Duodenal mucosa (tissue), 2 donors: ENCODE results near the gene AP1G2.

Experiments used
- H3K27ac ChIP-seq: one replicate; pipeline ENCODE4 v1.7.0; 2013; ENCODE audit warnings: low read depth, low read length
- H3K27me3 ChIP-seq, 2 donors: one replicate each; pipeline ENCODE4 v1.7.0; 2013; ENCODE audit warnings: low read length in 2 of 2, control low read depth in 1 of 2; ENCODE audit not compliant: insufficient read depth in 2 of 2, control insufficient read depth in 1 of 2
- H3K36me3 ChIP-seq, 2 donors: one replicate each; pipeline ENCODE4 v1.7.0; 2013; ENCODE audit warnings: low read length in 2 of 2, control low read depth in 1 of 2; ENCODE audit not compliant: insufficient read depth in 2 of 2, control insufficient read depth in 1 of 2
- H3K4me1 ChIP-seq, 2 donors: one replicate each; pipeline ENCODE4 v1.7.0; 2013; ENCODE audit warnings: low read length in 2 of 2, control low read depth in 1 of 2; ENCODE audit not compliant: insufficient read depth in 2 of 2, control insufficient read depth in 1 of 2
- H3K4me3 ChIP-seq, 2 donors: one replicate each; pipeline ENCODE4 v1.7.0; 2013; ENCODE audit warnings: low read length in 2 of 2, low read depth in 1 of 2
- H3K9ac ChIP-seq, 2 donors: one replicate each; pipeline ENCODE4 v1.7.0; 2013; ENCODE audit warnings: low read length in 2 of 2, low read depth in 1 of 2
- H3K9me3 ChIP-seq, 2 donors: one replicate each; pipeline ENCODE4 v1.7.0; 2013; ENCODE audit warnings: low read length in 2 of 2, control low read depth in 1 of 2; ENCODE audit not compliant: control insufficient read depth in 1 of 2

The AP1G2 gene, protein sequence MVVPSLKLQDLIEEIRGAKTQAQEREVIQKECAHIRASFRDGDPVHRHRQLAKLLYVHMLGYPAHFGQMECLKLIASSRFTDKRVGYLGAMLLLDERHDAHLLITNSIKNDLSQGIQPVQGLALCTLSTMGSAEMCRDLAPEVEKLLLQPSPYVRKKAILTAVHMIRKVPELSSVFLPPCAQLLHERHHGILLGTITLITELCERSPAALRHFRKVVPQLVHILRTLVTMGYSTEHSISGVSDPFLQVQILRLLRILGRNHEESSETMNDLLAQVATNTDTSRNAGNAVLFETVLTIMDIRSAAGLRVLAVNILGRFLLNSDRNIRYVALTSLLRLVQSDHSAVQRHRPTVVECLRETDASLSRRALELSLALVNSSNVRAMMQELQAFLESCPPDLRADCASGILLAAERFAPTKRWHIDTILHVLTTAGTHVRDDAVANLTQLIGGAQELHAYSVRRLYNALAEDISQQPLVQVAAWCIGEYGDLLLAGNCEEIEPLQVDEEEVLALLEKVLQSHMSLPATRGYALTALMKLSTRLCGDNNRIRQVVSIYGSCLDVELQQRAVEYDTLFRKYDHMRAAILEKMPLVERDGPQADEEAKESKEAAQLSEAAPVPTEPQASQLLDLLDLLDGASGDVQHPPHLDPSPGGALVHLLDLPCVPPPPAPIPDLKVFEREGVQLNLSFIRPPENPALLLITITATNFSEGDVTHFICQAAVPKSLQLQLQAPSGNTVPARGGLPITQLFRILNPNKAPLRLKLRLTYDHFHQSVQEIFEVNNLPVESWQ

DNA sequence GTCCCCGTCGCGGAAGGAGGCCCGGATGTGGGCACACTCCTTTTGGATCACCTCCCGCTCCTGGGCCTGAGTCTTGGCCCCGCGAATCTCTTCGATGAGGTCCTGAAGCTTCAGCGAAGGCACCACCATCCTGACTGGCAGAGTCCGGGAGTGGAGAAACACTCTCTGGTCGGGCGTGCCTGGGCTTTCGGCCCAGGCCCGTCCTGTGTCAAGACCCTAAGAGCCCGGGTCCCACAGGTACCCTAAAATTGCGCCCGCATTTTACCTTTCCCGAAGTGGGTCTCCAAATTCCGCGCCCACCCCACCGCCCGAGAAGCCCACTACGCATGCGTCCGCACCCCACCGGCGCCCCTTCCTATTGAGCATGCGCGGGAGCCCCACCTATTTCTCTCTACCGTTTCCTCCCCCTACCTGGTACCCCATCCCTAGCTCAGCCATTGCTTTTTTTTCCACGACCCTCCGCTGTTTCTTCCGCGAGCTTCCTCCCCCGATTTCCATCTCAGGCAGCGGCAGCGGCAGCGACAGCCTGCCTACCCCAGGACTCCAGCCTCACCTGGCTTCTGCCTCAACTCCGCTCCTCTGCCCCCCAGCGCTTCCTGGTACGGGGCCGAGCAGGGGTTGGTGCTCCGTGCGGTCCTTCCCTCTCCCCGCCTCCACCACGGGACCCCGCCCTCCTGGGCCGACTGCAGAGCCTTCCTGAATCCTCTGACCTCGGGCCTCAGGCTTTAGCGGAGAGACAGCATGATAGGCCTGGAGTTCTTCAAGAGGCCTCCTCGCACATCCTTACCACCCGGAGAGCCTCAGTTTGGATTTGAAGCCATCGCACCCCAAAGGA, at the start of gene AP1G2:
Gene AP1G2, minus strand, starts transcription at position 606 of the 835 bp plus-strand sequence. Its CDS starts 477 bp downstream, at position 129.
- peak within 1 kb of the TSS; percentile 60 for H3K27ac ChIP-seq
- H3K4me3 ChIP-seq: peak within 1 kb of the TSS; percentile 81 to 90
- H3K27me3 ChIP-seq: peaks cover 0 to 4% of the 10 kb centered on the region in 2 donors
- peaks cover 5 to 32% of the 10 kb centered on the region in 2 donors for H3K36me3 ChIP-seq
- no peaks in the 10 kb centered on the region for H3K9me3 ChIP-seq
- H3K9ac ChIP-seq: peak within 1 kb of the TSS; percentile 80 to 81
- H3K4me1 ChIP-seq: peaks cover 17 to 18% of the 10 kb centered on the region in 2 donors

DNA sequence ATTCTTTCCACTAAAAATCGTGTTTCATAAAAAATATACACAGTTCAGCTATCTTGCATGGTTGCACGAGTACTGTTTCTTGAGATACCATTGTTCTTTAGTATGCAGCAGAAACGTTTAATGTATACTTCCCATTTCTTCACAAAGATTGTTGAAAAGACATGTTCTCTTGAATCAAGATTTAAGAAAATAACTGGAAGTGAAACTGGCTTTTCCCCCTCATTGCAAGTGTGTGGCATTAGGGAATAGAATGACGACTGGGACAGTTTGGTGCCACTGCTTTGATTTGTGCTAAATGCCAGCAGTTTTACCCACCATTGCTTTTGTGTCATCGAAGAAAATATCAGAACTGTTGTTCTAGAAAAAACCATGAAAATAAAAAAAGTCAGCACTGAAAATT, 48.3 kb upstream of the AP1G2 start:
- no peak overlapping the region for H3K4me3 ChIP-seq
- no peak overlapping the region for H3K27ac ChIP-seq
- no peaks in the 10 kb centered on the region for H3K36me3 ChIP-seq
- H3K9ac ChIP-seq: no peak overlapping the region
- H3K4me1 ChIP-seq: peaks cover 27 to 35% of the 10 kb centered on the region in 2 donors
- no peaks in the 10 kb centered on the region for H3K9me3 ChIP-seq
- H3K27me3 ChIP-seq: no peaks in the 10 kb centered on the region

DNA sequence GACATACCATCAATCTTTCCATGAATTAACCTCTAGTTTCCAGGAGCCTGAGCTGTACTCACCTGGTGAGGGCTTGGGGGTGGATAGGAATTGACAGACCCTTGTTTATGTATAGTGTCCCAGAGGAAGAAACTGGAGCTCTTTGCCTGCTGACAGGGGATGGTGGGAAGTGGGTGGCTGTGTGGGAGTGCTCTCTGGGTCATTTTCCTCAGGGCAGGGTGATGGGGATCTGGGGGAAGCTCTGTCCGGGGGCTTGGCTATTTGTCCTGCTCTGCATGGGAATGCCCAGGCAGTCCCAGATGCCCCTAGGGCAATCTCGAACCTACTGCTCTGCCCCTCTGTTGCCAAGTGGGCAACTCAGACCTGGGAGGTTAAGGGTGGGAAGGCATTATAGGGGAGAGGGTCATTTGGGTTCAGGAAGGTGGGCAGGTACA, 46.8 kb upstream of the AP1G2 start:
- no peaks in the 10 kb centered on the region for H3K36me3 ChIP-seq
- H3K4me3 ChIP-seq: no peak overlapping the region
- H3K4me1 ChIP-seq: peaks cover 42 to 48% of the 10 kb centered on the region in 2 donors
- no peaks in the 10 kb centered on the region for H3K9me3 ChIP-seq
- peak overlapping the region; percentile 50 for H3K27ac ChIP-seq
- H3K27me3 ChIP-seq: no peaks in the 10 kb centered on the region
- H3K9ac ChIP-seq: peak overlapping the region; percentile 12 to 30

DNA sequence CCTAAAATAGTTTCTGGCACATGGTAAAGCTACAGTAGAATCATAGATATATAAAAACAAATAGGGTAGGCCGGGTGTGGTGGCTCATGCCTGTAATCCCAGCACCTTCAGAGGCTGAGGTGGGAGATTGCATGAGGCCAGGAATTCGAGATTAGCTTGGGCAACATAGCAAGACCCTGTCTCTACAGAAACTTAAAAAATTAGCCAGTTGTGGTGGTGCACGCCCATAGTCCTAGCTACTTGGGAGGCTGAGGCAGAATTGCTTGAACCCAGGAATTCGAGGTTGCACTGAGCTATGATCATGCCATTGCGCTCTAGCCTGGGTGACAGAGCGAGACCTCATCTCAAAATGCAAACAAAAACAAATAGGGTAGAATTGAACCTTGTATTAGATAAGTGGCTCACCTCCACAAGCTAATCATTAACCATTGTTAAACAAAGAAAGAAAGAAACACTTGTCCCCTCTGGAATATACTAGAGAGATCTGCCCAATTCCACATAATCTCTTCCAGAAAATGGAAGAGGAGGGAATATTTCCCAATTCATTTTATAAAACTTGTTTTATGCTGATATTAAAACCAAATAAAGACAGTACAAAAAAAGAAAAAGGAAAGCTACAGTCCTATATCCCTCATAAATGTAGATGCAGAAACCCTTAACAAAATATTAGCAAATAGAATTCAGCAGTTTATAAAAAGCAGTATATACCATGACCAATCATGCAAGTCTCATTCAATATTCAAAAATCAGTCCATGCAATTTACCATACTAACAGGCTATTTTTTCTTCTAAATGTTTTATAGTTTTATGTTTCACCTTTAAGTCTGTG, 45.9 kb upstream of the AP1G2 start:
- Histone ChIP-seq H3K9ac (peak overlapping the region; percentile 12 to 30), H3K27ac (peak overlapping the region; percentile 50), H3K27me3 (no peaks in the 10 kb centered on the region), H3K9me3 (no peaks in the 10 kb centered on the region), H3K4me1 (peaks cover 42 to 56% of the 10 kb centered on the region in 2 donors), H3K36me3 (no peaks in the 10 kb centered on the region), H3K4me3 (peak overlapping the region in 1 of 2 donors; percentile 11)

DNA sequence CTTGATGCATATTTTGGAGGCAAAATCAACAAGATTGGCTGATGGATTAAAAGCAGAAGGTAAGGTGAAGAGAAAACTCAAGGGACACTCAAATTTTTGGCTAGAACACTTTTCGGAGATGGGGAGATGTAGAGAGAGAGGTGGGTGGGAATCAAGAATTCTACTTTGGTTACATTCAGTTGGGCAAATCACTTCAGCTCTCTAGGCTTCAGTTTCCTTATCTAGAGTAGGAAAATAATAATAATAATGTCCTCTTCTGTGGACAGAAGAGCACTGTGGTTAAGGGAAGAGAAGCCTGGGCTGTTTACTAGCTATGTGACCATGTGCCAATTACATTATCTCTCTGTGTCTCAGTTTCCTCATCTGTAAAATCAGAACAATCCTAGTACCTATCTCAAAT, 45.2 kb upstream of the AP1G2 start:
- no peak overlapping the region for H3K4me3 ChIP-seq
- no peaks in the 10 kb centered on the region for H3K27me3 ChIP-seq
- H3K9ac ChIP-seq: peak overlapping the region in 1 of 2 donors; percentile 6
- peaks cover 42 to 56% of the 10 kb centered on the region in 2 donors for H3K4me1 ChIP-seq
- H3K27ac ChIP-seq: no peak overlapping the region
- no peaks in the 10 kb centered on the region for H3K9me3 ChIP-seq
- H3K36me3 ChIP-seq: no peaks in the 10 kb centered on the region

DNA sequence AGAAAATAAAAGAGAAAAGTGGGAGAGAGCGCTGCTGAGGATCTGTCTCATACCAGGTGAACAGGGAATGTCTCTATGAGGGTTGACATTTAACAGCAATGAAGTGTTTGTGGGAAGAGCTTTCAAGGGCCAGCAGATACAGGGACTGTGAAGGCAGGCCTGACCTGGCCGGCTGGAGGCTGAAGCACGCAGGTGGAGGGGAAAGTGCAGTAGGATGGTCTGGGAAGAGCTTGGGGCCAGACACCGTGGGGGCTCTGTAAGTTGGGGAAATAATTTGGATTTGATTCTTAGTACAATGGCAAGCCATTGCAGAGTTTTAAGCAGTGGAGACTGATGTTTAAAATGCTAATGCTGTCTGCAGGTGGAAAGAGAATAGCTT, 44.8 kb upstream of the AP1G2 start:
- Histone ChIP-seq H3K27ac (no peak overlapping the region), H3K9ac (peak overlapping the region in 1 of 2 donors; percentile 6), H3K27me3 (no peaks in the 10 kb centered on the region), H3K36me3 (no peaks in the 10 kb centered on the region), H3K4me3 (no peak overlapping the region), H3K9me3 (no peaks in the 10 kb centered on the region), H3K4me1 (peaks cover 42 to 56% of the 10 kb centered on the region in 2 donors)

DNA sequence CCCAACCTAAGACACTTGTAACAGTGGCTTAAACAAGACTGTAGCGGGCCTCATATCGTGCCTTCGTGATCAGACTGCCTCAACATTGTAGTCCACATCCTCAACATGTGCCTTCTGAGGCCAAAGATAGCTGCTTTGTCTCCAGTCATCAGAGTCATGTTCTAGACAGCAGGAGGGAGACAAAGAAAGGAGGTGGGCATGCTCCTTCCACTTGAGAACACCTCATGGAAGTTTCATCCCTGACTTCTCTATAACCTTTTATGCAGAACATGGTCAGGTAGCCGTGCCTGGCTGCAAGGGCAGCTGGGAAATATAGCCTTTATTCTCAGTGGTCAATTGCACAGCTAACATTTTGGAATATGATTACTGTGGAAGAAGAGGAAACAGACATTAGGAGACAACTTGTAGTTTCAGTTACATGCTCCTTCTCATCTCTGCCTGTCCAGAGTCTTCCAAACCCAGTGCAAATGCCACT, 43.3 kb upstream of the AP1G2 start:
- H3K4me1 ChIP-seq: peaks cover 42 to 56% of the 10 kb centered on the region in 2 donors
- no peaks in the 10 kb centered on the region for H3K36me3 ChIP-seq
- no peak overlapping the region for H3K4me3 ChIP-seq
- H3K27me3 ChIP-seq: no peaks in the 10 kb centered on the region
- H3K9ac ChIP-seq: peak overlapping the region in 1 of 2 donors; percentile 33
- H3K27ac ChIP-seq: no peak overlapping the region
- no peaks in the 10 kb centered on the region for H3K9me3 ChIP-seq

DNA sequence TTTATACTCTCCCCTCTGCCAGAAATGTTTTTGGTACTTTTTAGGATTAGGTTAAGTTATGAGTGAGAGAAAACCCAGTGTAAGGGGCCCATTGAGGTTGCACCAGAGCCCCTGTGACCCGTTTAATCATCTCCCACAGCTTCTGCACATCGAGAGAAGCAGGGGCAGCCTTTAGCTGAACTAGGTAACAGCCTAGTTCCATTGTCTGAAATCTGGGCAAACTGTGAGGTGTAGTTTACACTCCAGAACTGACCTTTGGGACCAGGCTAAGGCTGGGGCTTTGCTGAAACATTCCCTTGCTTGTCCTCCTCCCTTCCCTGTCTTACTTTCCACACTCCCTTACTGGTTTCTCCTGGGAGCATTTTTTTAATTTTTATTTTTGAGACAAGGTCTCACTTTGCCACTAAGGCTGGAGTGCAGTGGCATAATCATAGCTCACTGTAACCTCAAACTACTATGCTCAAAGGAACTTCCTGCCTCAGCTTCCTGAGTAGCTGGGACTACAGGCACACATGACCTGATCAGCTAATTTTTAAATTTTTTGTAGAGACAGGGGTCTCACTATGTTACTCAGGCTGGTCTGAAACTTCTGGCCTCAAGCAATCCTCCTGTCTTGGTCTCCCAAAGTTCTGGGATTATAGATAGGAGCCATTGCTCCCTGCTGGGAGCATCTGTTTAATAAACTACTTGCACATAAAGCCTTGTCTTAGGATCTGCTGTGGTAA, 42.7 kb upstream of the AP1G2 start:
- Histone ChIP-seq H3K9me3 (no peaks in the 10 kb centered on the region), H3K9ac (no peak overlapping the region), H3K36me3 (no peaks in the 10 kb centered on the region), H3K4me1 (peaks cover 42 to 56% of the 10 kb centered on the region in 2 donors), H3K4me3 (peak overlapping the region in 1 of 2 donors; percentile 33), H3K27me3 (no peaks in the 10 kb centered on the region), H3K27ac (no peak overlapping the region)
